Osteoblast (primary cell): ENCODE data around the gene C6orf120. TPM values are rescaled to one million over a fixed set of nuclear protein-coding genes. Genes with fewer than 3 reads are reported as not detected.

ENCODE experiments used
- DNase-seq: peaks from one replicate; pipeline ENCODE4 v3.0.0; 2011; ENCODE audit warnings: low spot score, mixed read lengths; ENCODE audit not compliant: insufficient read length; ENCODE audit errors: missing footprints
- H2AFZ ChIP-seq: 2 replicates; pipeline ENCODE4 v1.6.0; 2011; ENCODE audit warnings: mild to moderate bottlenecking, low read length
- H3K27ac ChIP-seq: 2 replicates; pipeline ENCODE4 v1.5.1; 2011; ENCODE audit warnings: mild to moderate bottlenecking, low read depth, low read length, moderate library complexity
- H3K27me3 ChIP-seq: 2 replicates; pipeline ENCODE4 v1.6.0; 2012; ENCODE audit warnings: mild to moderate bottlenecking, control low read depth, inconsistent platforms, low read length, moderate library complexity; ENCODE audit not compliant: insufficient read depth
- H3K36me3 ChIP-seq: 2 replicates; pipeline ENCODE4 v1.5.1; 2011; ENCODE audit warnings: mild to moderate bottlenecking, low read length, control low read depth, moderate library complexity; ENCODE audit not compliant: insufficient read depth
- H3K4me1 ChIP-seq: 2 replicates; pipeline ENCODE4 v1.5.1; 2011; ENCODE audit warnings: mild to moderate bottlenecking, low read length, control low read depth, moderate library complexity; ENCODE audit not compliant: insufficient read depth
- H3K4me2 ChIP-seq: 2 replicates; pipeline ENCODE4 v1.6.0; 2011; ENCODE audit warnings: mild to moderate bottlenecking, low read length; ENCODE audit not compliant: insufficient read depth
- H3K4me3 ChIP-seq: fragments of 200-600 bp; sonication (generic); 3 replicates; pipeline ENCODE4 v1.5.1; 2012; ENCODE audit warnings: mild to moderate bottlenecking, low read length, inconsistent platforms; ENCODE audit not compliant: insufficient read depth
- H3K79me2 ChIP-seq: 2 replicates; pipeline ENCODE4 v1.6.0; 2012; ENCODE audit warnings: mild to moderate bottlenecking, low read length, control low read depth, inconsistent platforms; ENCODE audit not compliant: insufficient read depth
- H3K9me3 ChIP-seq: 2 replicates; pipeline ENCODE4 v1.5.1; 2011; ENCODE audit warnings: low read depth, low read length, control low read depth
- H4K20me1 ChIP-seq: 2 replicates; pipeline ENCODE4 v1.6.0; 2012; ENCODE audit warnings: mild to moderate bottlenecking, low read length, control low read depth; ENCODE audit not compliant: insufficient read depth
- total RNA-seq: library from RNA; depleted of rRNA; stranded (reverse); fragments of >200 nt; gene quantifications from 2 replicates; pipeline ENCODE4 v1.2.3, GENCODE V29; 2012
- TF ChIP-seq, protein P1 (sequence below): IDR thresholded peaks from 2 replicates; pipeline ENCODE4 v1.5.1; 2011; ENCODE audit warnings: mild to moderate bottlenecking, low read depth, low read length, moderate library complexity; ENCODE audit errors: extremely low read depth

Gene C6orf120
- total RNA-seq, 1 donor: 54.3 TPM

DNA sequence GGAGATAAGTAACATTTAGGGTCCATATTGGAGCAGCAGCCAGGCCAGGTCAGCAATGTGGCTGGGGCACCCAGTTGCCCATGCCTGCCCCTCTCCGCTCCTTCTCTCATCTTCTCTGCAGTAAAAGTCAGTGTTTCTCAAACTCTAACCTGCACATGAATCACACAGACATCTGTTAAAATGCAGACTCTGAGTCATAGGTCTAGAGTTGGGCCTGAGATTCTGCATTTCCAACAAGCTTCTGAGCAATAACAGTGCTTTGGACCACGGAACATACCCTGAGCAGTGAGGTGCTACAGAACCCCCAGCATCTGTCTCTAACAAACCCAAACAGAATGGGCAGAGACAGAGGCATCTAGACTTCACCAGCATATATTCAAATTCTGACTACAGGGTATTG, 12.3 kb downstream of the C6orf120 start:
- Histone ChIP-seq H4K20me1 (peaks cover 2% of the 10 kb centered on the region), H3K9me3 (no peaks in the 10 kb centered on the region), H3K27ac (no peak overlapping the region), H3K4me3 (no peak overlapping the region), H3K27me3 (no peaks in the 10 kb centered on the region), H3K4me2 (no peak overlapping the region), H2AFZ (no peak overlapping the region), H3K4me1 (no peaks in the 10 kb centered on the region), H3K36me3 (peaks cover 37% of the 10 kb centered on the region), H3K79me2 (peaks cover 10% of the 10 kb centered on the region)
- TF ChIP-seq, protein P1, sequence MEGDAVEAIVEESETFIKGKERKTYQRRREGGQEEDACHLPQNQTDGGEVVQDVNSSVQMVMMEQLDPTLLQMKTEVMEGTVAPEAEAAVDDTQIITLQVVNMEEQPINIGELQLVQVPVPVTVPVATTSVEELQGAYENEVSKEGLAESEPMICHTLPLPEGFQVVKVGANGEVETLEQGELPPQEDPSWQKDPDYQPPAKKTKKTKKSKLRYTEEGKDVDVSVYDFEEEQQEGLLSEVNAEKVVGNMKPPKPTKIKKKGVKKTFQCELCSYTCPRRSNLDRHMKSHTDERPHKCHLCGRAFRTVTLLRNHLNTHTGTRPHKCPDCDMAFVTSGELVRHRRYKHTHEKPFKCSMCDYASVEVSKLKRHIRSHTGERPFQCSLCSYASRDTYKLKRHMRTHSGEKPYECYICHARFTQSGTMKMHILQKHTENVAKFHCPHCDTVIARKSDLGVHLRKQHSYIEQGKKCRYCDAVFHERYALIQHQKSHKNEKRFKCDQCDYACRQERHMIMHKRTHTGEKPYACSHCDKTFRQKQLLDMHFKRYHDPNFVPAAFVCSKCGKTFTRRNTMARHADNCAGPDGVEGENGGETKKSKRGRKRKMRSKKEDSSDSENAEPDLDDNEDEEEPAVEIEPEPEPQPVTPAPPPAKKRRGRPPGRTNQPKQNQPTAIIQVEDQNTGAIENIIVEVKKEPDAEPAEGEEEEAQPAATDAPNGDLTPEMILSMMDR: no peak
- no peak for DNase-seq

GRCh38 chr6:169714595-169714994, 12.7 kb downstream of the C6orf120 start:
- Histone ChIP-seq H3K27me3 (no peaks in the 10 kb centered on the region), H3K79me2 (peaks cover 14% of the 10 kb centered on the region), H3K4me2 (no peak overlapping the region), H3K4me1 (no peaks in the 10 kb centered on the region), H4K20me1 (peaks cover 6% of the 10 kb centered on the region), H3K9me3 (no peaks in the 10 kb centered on the region), H3K4me3 (no peak overlapping the region), H3K36me3 (peaks cover 34% of the 10 kb centered on the region), H3K27ac (no peak overlapping the region), H2AFZ (no peak overlapping the region)
- TF ChIP-seq, protein P1: no peak
- no peak for DNase-seq

GRCh38 chr6:169719117-169719516, 17.2 kb downstream of the C6orf120 start:
- no peak overlapping the region for H3K4me2 ChIP-seq
- TF ChIP-seq, protein P1: no peak
- peaks cover 43% of the 10 kb centered on the region for H3K79me2 ChIP-seq
- no peak overlapping the region for H3K4me3 ChIP-seq
- no peaks in the 10 kb centered on the region for H3K27me3 ChIP-seq
- H3K4me1 ChIP-seq: peaks cover 15% of the 10 kb centered on the region
- peaks cover 19% of the 10 kb centered on the region for H4K20me1 ChIP-seq
- H2AFZ ChIP-seq: no peak overlapping the region
- peak overlapping the region; percentile 36 for H3K27ac ChIP-seq
- H3K9me3 ChIP-seq: no peaks in the 10 kb centered on the region
- peaks cover 24% of the 10 kb centered on the region for H3K36me3 ChIP-seq
- no peak for DNase-seq

DNA sequence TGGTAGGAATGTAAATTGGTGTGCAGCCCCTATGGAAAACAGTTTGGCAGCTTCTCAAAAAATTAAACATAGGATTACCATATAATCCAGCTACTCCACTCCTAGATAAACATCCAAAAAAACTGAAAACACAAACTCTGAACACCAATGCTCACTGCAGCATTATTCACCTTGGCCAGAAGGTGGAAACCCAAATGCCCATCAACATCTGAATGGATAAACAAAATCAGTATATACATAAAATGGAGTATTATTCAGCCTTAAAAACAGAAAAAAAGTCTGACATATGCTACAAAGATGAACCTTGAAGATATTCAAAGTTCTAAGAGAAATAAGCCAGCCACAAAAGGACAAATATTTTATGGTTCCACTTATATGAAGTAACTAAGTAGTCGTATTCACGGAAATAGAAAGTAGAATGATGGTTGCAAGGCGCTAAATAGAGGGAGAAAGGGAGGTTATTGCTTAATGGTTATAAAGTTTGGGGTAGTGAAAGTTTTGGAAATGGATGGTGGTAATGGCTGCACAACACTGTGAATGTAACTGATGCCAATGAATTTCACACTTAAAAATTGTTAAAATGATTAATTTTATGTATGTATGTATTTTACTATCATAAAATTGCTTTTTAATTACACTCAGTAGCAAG, 18.4 kb downstream of the C6orf120 start:
- Histone ChIP-seq H3K27ac (no peak overlapping the region), H3K4me2 (no peak overlapping the region), H3K4me1 (peaks cover 15% of the 10 kb centered on the region), H3K36me3 (peaks cover 17% of the 10 kb centered on the region), H4K20me1 (peaks cover 19% of the 10 kb centered on the region), H3K9me3 (no peaks in the 10 kb centered on the region), H3K27me3 (no peaks in the 10 kb centered on the region), H3K79me2 (peaks cover 43% of the 10 kb centered on the region), H3K4me3 (no peak overlapping the region), H2AFZ (no peak overlapping the region)
- TF ChIP-seq, protein P1: no peak
- DNase-seq: no peak
